ENCODE measurements around the gene NEU4.

NEU4 gene

GRCh38 chr2:241842620-241843211 lies 33.7 kb downstream of the NEU4 start:
- H3K4me1 ChIP-seq (ENCODE audit: control insufficient read depth, insufficient read depth, low read length): no peaks in the 10 kb centered on the region
- H3K9ac ChIP-seq (ENCODE audit: low read length): no peak overlapping the region
- H3K9me3 ChIP-seq (ENCODE audit: control insufficient read depth, low read length): no peaks in the 10 kb centered on the region
- H3K36me3 ChIP-seq (ENCODE audit: control insufficient read depth, insufficient read depth, low read length): no peaks in the 10 kb centered on the region
- H3K27me3 ChIP-seq (ENCODE audit: control insufficient read depth, insufficient read depth, low read length): peaks cover 11% of the 10 kb centered on the region
- H3K4me3 ChIP-seq (ENCODE audit: low read length): no peak overlapping the region

GRCh38 chr2:241843321-241844065 lies 34.5 kb downstream of the NEU4 start:
- peaks cover 11% of the 10 kb centered on the region for H3K27me3 ChIP-seq (ENCODE audit: control insufficient read depth, insufficient read depth, low read length)
- no peaks in the 10 kb centered on the region for H3K9me3 ChIP-seq (ENCODE audit: control insufficient read depth, low read length)
- H3K9ac ChIP-seq (ENCODE audit: low read length): no peak overlapping the region
- no peaks in the 10 kb centered on the region for H3K4me1 ChIP-seq (ENCODE audit: control insufficient read depth, insufficient read depth, low read length)
- H3K4me3 ChIP-seq (ENCODE audit: low read length): no peak overlapping the region
- H3K36me3 ChIP-seq (ENCODE audit: control insufficient read depth, insufficient read depth, low read length): no peaks in the 10 kb centered on the region

- H3K4me3 ChIP-seq (ENCODE audit: low read length): no peak overlapping the region
- H3K36me3 ChIP-seq (ENCODE audit: control insufficient read depth, insufficient read depth, low read length): no peaks in the 10 kb centered on the region
- H3K9me3 ChIP-seq (ENCODE audit: control insufficient read depth, low read length): no peaks in the 10 kb centered on the region
- peaks cover 11% of the 10 kb centered on the region for H3K27me3 ChIP-seq (ENCODE audit: control insufficient read depth, insufficient read depth, low read length)
- H3K4me1 ChIP-seq (ENCODE audit: control insufficient read depth, insufficient read depth, low read length): no peaks in the 10 kb centered on the region
- peak overlapping the region; percentile 34 for H3K9ac ChIP-seq (ENCODE audit: low read length)
Observed at GRCh38 chr2:241844066-241844728, 35.2 kb downstream of the NEU4 start.

GRCh38 chr2:241844831-241845578 lies 36.0 kb downstream of the NEU4 start:
- Histone ChIP-seq H3K4me3 (ENCODE audit: low read length) (no peak overlapping the region), H3K9ac (ENCODE audit: low read length) (peak overlapping the region; percentile 34), H3K27me3 (ENCODE audit: control insufficient read depth, insufficient read depth, low read length) (peaks cover 11% of the 10 kb centered on the region), H3K9me3 (ENCODE audit: control insufficient read depth, low read length) (no peaks in the 10 kb centered on the region), H3K4me1 (ENCODE audit: control insufficient read depth, insufficient read depth, low read length) (no peaks in the 10 kb centered on the region), H3K36me3 (ENCODE audit: control insufficient read depth, insufficient read depth, low read length) (no peaks in the 10 kb centered on the region)

GRCh38 chr2:241846406-241846805 lies 37.4 kb downstream of the NEU4 start:
- Histone ChIP-seq H3K27me3 (ENCODE audit: control insufficient read depth, insufficient read depth, low read length) (peaks cover 11% of the 10 kb centered on the region), H3K4me3 (ENCODE audit: low read length) (no peak overlapping the region), H3K9me3 (ENCODE audit: control insufficient read depth, low read length) (no peaks in the 10 kb centered on the region), H3K4me1 (ENCODE audit: control insufficient read depth, insufficient read depth, low read length) (no peaks in the 10 kb centered on the region), H3K9ac (ENCODE audit: low read length) (no peak overlapping the region), H3K36me3 (ENCODE audit: control insufficient read depth, insufficient read depth, low read length) (no peaks in the 10 kb centered on the region)

- Histone ChIP-seq H3K4me1 (ENCODE audit: control insufficient read depth, insufficient read depth, low read length) (no peaks in the 10 kb centered on the region), H3K9me3 (ENCODE audit: control insufficient read depth, low read length) (no peaks in the 10 kb centered on the region), H3K9ac (ENCODE audit: low read length) (no peak overlapping the region), H3K27me3 (ENCODE audit: control insufficient read depth, insufficient read depth, low read length) (peaks cover 5% of the 10 kb centered on the region), H3K4me3 (ENCODE audit: low read length) (no peak overlapping the region), H3K36me3 (ENCODE audit: control insufficient read depth, insufficient read depth, low read length) (no peaks in the 10 kb centered on the region)
Observed at GRCh38 chr2:241848761-241849615, 40.0 kb downstream of the NEU4 start.

- Histone ChIP-seq H3K36me3 (ENCODE audit: control insufficient read depth, insufficient read depth, low read length) (no peaks in the 10 kb centered on the region), H3K9me3 (ENCODE audit: control insufficient read depth, low read length) (no peaks in the 10 kb centered on the region), H3K4me3 (ENCODE audit: low read length) (no peak overlapping the region), H3K4me1 (ENCODE audit: control insufficient read depth, insufficient read depth, low read length) (no peaks in the 10 kb centered on the region), H3K9ac (ENCODE audit: low read length) (no peak overlapping the region), H3K27me3 (ENCODE audit: control insufficient read depth, insufficient read depth, low read length) (peaks cover 4% of the 10 kb centered on the region)
Observed at GRCh38 chr2:241849616-241850543, 40.9 kb downstream of the NEU4 start.

- Histone ChIP-seq H3K4me3 (ENCODE audit: low read length) (no peak overlapping the region), H3K4me1 (ENCODE audit: control insufficient read depth, insufficient read depth, low read length) (no peaks in the 10 kb centered on the region), H3K9ac (ENCODE audit: low read length) (no peak overlapping the region), H3K36me3 (ENCODE audit: control insufficient read depth, insufficient read depth, low read length) (no peaks in the 10 kb centered on the region), H3K27me3 (ENCODE audit: control insufficient read depth, insufficient read depth, low read length) (no peaks in the 10 kb centered on the region), H3K9me3 (ENCODE audit: control insufficient read depth, low read length) (no peaks in the 10 kb centered on the region)
Observed at GRCh38 chr2:241850544-241851324, 41.7 kb downstream of the NEU4 start.

- Histone ChIP-seq H3K9ac (ENCODE audit: low read length) (no peak overlapping the region), H3K27me3 (ENCODE audit: control insufficient read depth, insufficient read depth, low read length) (no peaks in the 10 kb centered on the region), H3K4me3 (ENCODE audit: low read length) (no peak overlapping the region), H3K4me1 (ENCODE audit: control insufficient read depth, insufficient read depth, low read length) (no peaks in the 10 kb centered on the region), H3K9me3 (ENCODE audit: control insufficient read depth, low read length) (no peaks in the 10 kb centered on the region), H3K36me3 (ENCODE audit: control insufficient read depth, insufficient read depth, low read length) (no peaks in the 10 kb centered on the region)
Observed at GRCh38 chr2:241851325-241852115, 42.5 kb downstream of the NEU4 start.
